GM19463 (cell line): ENCODE measurements around the gene CSPG4.
"Not testable (repeated sequence)": the region's sequence is repeated elsewhere in the genome, so short reads cannot be mapped to it uniquely, and the experiment has no call there.

Source experiments
- ATAC-seq: cut with Tn5 transposase; IDR thresholded peaks from one replicate; pipeline ENCODE4 v1.9.1; 2021; ENCODE audit warnings: mild to moderate bottlenecking, moderate library complexity; ENCODE audit not compliant: unreplicated experiment

Gene CSPG4

GRCh38 chr15:75712668-75713337 lies at the start of gene CSPG4:
Gene CSPG4, minus strand, starts transcription at chr15:75712848. Its CDS starts 93 bp downstream, at chr15:75712755.
- ATAC-seq: no peak

- ATAC-seq: not testable (repeated sequence)
Measured at GRCh38 chr15:75762357-75762718, 49.7 kb upstream of the CSPG4 start.

- no peak for ATAC-seq
Measured at GRCh38 chr15:75761446-75762356, 49.1 kb upstream of the CSPG4 start.

- ATAC-seq: no peak
Measured at GRCh38 chr15:75760704-75761435, 48.2 kb upstream of the CSPG4 start.

GRCh38 chr15:75760131-75760520 lies 47.5 kb upstream of the CSPG4 start:
- ATAC-seq: not testable (repeated sequence)

GRCh38 chr15:75759416-75760130 lies 46.9 kb upstream of the CSPG4 start:
- ATAC-seq: no peak

GRCh38 chr15:75758071-75758872 lies 45.6 kb upstream of the CSPG4 start:
- peak; percentile 76 for ATAC-seq

- not testable (repeated sequence) for ATAC-seq
Measured at GRCh38 chr15:75754871-75755270, 42.2 kb upstream of the CSPG4 start.

GRCh38 chr15:75753145-75753544 lies 40.5 kb upstream of the CSPG4 start:
- no peak for ATAC-seq

GRCh38 chr15:75751891-75752290 lies 39.2 kb upstream of the CSPG4 start:
- no peak for ATAC-seq

GRCh38 chr15:75751116-75751875 lies 38.6 kb upstream of the CSPG4 start:
- no peak for ATAC-seq

- no peak for ATAC-seq
Measured at GRCh38 chr15:75750261-75751050, 37.8 kb upstream of the CSPG4 start.

- no peak for ATAC-seq
Measured at GRCh38 chr15:75749820-75750219, 37.2 kb upstream of the CSPG4 start.

- not testable (repeated sequence) for ATAC-seq
Measured at GRCh38 chr15:75748882-75749281, 36.2 kb upstream of the CSPG4 start.

- not testable (repeated sequence) for ATAC-seq
Measured at GRCh38 chr15:75747121-75747520, 34.5 kb upstream of the CSPG4 start.

GRCh38 chr15:75745305-75745704 lies 32.7 kb upstream of the CSPG4 start:
- ATAC-seq: no peak

GRCh38 chr15:75742346-75742745 lies 29.7 kb upstream of the CSPG4 start:
- not testable (repeated sequence) for ATAC-seq

- ATAC-seq: no peak
Measured at GRCh38 chr15:75739791-75740190, 27.1 kb upstream of the CSPG4 start.
